Measurements from ENCODE around the gene SLC66A3.

Gene SLC66A3

GRCh38 chr2:11155381-11156035 is at the start of gene SLC66A3:
SLC66A3 (plus strand) TSS chr2:11155467; CDS start chr2:11155547, 80 bp downstream.
- DNase-seq (ENCODE audit: low read depth), result peak; percentile 38
- peak within 1 kb of the TSS; percentile 64 for H3K4me3 ChIP-seq (ENCODE audit: low read depth, low read length)
- TF ChIP-seq CTCF (IDR thresholded peaks at IDR 0.05; ENCODE audit: control insufficient read depth, extremely low read depth, insufficient read depth), result 0 out of 2 replicates have a peak, but pooled peaks have one; percentile 1

GRCh38 chr2:11109002-11109401 is 46.3 kb upstream of the SLC66A3 start:
- TF ChIP-seq CTCF (IDR thresholded peaks at IDR 0.05; ENCODE audit: control insufficient read depth, extremely low read depth, insufficient read depth), result no peak
- DNase-seq (ENCODE audit: low read depth), result no peak
- no peak overlapping the region for H3K4me3 ChIP-seq (ENCODE audit: low read depth, low read length)

DNA sequence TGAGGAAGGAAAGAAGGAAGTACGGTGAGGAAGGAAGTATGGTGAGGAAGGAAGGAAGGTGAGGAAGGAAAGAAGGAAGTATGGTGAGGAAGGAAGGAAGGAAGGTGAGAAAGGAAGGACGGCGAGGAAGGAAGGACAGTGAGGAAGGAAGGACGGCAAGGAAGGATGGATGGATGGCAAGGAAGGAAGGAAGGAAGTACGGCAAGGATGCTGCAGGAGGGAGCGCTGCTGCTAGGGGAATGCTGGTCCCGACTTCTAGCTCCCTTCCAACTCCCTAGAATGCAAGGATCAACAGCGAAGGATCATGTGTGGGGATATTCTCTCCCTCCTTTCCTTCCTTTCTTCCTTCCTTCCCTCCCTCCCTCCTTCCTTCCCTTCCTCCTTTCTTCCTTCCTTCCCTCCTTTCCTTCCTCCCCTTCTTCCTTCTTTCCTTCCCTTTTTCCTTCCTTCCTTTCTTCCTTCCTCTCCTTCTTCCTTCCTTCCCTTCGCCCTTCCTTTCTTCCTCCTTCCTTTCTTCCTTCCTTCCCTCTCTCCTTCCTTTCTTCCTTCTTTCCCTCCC is 42.3 kb upstream of the SLC66A3 start:
- no peak for DNase-seq (ENCODE audit: low read depth)
- H3K4me3 ChIP-seq (ENCODE audit: low read depth, low read length), result no peak overlapping the region
- no peak for TF ChIP-seq CTCF (IDR thresholded peaks at IDR 0.05; ENCODE audit: control insufficient read depth, extremely low read depth, insufficient read depth)

DNA sequence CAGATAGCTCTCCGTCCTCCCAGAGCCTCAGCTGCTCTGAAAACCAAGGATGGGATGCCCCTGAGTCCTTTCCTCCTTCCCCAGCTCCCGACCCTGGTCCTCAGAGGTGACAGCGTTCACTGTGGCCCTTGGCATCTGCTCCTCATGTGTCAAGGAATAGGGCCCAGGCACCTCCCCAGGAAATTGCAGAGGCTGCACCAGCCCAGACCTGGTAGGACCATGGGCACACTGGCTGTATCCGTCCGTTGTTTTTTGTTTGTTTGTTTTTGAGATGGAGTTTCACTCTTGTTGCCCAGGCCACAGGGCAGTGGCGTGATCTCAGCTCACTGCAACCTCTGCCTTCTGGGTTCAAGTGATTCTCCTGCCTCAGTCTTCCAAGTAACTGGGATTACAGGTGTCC is 37.5 kb upstream of the SLC66A3 start:
- DNase-seq (ENCODE audit: low read depth), result no peak
- TF ChIP-seq CTCF (IDR thresholded peaks at IDR 0.05; ENCODE audit: control insufficient read depth, extremely low read depth, insufficient read depth), result no peak
- no peak overlapping the region for H3K4me3 ChIP-seq (ENCODE audit: low read depth, low read length)

GRCh38 chr2:11118761-11119160 is 36.5 kb upstream of the SLC66A3 start:
- H3K4me3 ChIP-seq (ENCODE audit: low read depth, low read length), result no peak overlapping the region
- TF ChIP-seq CTCF (IDR thresholded peaks at IDR 0.05; ENCODE audit: control insufficient read depth, extremely low read depth, insufficient read depth), result no peak
- DNase-seq (ENCODE audit: low read depth), result no peak

GRCh38 chr2:11121099-11121822 is 34.0 kb upstream of the SLC66A3 start:
- DNase-seq (ENCODE audit: low read depth), result no peak
- TF ChIP-seq CTCF (IDR thresholded peaks at IDR 0.05; ENCODE audit: control insufficient read depth, extremely low read depth, insufficient read depth), result no peak
- H3K4me3 ChIP-seq (ENCODE audit: low read depth, low read length), result no peak overlapping the region

Data from LNCaP clone FGC (cell line).